ENCODE results near the gene NAA40.

The NAA40 gene

DNA sequence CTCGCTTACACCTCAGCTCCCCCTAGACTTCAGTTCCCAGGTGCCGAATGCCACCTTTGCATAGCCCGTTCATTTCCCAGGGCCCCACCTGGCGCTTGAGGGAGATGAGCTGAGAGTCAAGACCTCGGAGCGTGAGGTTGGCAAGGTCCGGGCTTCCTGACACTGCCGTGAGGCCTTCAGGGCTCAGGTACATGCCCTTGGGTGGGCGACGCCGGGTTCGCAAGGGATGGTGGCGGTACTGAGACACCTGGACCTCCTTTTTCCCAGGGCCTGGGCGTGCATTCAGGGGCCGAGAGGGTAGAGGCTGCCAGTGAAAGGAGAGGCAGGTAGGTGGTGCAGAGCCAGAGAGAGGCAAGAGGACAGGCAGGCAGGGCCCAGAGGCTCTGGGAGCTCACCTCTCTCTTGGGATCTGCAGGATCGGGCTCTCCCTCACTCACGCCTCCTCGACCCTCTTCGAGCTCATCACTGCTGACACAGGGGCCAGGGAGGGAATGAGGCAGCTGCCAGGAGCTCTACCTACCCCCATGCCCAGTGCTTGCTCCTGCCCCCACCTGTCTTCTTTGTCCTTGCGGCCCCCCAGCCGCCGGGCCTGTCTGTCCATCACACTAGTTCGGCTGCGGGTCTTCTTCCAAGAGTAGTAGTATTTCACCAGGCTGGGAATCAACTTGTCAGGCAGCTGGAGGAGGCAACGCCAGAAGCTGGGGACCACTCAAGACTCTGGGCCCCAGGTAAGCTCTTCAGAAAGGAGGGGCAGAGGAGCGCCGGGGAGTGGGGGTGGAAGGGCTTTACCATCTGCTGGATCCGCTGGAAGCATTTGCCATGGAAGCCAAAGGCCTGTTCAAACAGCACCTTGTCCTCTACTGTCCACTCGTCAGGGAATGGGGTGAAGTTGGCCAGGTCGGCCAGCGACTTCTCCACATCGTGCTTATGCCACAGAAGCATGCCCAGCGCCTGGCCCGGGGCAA, 24.7 kb upstream of the NAA40 start:
- DNase-seq = no peak

DNA sequence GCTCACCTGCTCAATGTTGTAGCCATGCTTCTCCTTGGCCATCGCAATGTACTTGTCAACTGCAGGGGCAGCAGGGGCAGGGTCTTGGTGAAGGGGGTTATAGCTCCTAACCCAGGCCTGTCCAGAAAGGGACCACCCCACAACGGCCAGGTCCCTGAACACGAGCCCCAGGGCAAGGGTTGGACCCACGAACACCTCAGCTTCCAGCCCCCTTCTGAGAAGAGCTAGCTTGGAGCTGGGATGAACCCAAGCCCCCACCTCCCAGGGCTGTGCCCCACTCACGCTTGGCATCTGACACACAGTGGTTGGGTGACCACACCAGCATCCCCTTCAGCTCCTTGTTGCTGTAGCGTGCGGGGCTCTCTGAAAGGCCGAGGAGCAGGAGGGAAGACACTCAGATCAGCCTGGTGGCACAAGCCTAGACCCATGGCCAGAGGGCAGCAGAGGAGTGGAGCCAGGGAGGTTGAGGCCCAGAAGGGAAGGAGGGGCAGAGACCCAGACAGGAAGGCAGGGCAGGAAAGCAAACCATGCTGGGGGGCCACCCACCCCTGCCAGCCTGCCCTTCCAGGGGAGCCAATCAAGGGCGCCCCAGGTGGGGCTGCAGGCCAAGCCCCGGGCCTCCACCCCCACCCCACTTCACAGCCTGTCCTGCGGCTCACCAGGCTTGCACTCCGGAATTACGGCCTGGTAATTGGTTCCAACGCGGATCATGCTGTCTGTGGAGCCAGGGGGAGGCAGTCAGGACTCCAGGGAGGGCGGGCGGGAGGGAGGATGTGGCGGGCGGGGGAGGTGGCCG, 23.7 kb upstream of the NAA40 start:
- DNase-seq = no peak

DNA sequence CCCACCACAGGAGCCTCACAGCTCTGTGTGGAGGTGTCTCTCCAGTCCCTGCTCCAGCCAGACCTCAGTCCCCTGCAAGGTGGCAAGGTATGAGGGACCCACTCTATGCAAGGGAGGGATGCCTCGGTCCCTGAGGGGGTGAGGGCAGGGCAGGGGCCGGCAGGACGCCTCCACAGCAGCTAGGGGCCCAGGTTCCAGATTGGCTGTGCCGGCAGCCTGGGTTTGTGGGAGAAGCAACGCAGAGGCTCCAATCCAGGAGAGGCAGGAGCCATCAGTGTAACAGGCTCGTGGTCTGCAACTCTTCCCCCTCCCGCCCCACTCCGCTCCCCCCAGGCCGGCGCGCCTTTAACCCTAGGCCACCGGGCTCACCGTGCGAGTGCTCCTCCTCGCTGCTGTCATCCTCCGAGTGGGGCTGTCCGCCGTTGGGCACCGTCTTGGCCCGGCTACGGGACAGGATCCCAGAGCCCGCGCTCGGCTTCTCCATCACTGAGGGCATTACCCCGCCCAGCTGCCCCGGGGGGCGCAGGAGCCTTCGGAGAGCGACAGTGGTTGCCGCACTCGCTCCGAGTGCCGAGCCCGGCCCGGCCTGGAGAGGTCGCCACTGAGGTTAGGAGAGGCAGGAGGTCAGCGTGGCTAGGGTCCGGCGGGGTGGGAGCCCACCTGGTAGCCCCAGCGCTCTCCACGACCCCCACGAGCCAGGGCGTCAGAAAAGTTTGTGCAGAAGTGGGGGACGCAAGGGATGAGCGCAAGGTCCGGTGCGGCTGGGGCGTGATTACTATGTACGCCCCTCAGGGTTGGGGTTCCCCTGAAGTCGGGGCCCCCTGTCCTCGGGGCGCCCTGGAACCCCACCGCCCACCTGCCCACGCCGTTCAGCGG, 22.6 kb upstream of the NAA40 start:
- DNase-seq = peak in 1 of 2 donors; percentile 30

DNA sequence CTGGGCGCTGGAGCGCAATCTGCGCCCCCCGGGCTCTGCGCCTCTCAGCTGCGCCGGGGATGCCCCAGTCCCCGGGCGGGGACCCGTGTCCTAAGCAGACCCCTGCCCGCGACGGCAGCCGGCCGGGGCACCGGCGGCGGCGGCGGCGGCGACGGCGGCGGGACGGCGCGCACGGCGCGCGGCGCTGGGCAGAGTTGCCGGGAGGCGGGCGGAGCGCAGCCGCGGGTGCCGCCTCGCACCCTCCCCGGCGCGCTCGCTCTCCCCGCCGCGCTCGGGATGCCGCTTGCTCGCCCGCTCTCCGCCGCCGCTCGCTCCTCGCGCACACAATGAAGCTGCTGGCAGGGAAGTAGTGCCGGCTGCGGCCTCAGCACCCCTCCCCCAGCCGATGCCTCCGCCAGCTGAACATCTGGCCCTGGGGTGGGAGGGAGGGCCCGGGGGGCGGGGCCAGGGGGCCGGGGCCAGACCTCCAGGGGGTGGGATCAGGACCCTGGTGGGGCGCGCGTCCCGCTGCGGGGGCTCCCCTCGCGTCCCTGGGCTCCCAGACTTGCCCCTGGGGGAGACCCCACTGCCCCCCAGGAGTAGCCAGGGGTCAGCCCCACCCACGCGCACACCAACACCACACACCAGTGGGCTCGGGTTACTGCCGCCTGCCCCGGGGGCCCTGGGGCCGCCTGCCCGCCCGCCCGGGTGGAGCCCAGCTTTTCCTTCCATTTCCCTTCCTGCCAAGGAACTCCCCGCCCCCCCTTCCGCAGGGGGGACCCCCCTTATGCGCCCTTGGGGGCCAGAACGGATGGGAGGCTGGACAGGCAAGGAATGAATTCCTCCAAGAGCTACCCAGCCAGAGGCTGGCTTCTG, 21.7 kb upstream of the NAA40 start, which contains the start of gene RCOR2:
Gene RCOR2 (minus strand): TSS at position 328 of the 855 bp plus-strand sequence. CDS start 708 bp downstream, outside the sequence.
- peak; percentile 68 to 74 for DNase-seq

DNA sequence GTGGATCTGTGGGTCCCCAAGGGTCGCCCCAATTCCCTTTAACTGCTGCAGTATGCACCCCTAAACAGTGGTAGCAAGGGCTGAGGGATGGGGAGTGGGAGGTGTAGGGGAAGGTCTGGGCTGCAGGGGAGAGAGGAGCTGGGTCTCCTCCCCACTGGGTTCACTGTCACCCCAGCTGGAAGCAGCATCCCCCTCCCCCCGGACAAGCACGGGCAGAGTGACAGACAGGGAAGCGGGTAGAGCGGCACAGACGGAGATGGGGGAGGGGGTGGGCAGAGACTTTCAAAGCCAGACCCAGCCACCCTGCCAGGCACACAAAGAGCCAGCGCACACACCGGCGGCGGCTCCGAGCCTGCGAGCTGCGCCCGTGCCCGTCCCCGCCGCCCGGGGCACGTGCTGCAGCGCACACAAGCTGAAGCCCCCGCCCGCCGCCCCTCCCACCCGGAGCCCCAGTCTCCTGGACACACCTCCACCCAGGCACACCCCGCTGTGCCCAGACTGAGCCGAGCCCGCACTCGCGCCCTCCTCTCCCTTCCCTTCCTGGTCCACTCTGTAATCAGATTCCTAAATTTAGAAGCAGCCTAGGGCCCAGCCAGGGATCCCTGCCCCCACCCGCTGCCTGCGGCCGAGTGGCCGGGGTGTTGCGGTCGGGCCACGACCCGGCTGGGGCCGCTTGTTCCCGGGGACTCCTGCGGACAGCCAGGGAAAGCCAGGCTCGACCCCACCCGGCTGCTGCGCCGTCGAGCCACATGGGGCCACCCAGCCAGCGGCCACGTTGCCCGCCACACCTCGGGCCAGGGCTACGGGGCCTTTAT, 20.9 kb upstream of the NAA40 start:
- DNase-seq = peak; percentile 19 to 44

DNA sequence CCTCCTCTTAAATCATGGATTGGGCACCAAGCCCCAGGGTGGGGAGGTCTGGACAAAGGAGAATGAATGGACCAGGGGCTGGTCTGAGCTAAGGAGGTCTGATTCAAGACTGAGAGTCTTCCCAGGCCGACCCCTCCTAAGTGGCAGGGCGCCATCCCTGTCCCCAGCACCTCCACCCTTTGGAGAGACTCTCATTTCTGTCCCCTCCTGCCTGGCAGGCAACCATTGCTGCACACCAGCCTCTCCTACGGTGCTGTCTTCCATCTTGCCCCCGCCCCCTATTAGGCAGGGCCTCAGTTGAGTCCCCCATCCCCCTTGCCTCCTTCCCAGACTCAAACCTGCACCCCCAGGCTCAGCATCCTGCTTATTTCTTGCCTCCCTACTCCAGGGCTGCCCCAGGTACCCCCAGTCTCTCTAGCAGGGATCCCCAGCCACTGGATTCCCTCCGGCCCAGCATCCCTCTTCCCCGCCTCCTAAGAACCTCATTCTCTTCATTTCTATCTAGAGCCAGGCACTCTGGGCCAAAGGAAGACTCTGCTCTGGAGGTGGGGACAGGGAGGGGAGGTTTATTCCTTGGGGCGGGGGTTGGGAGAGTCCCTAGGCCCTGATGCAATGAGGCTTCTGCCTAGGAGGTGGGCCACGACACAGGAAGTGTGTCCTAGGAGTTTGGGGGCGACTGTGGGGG, 20.2 kb upstream of the NAA40 start:
- DNase-seq = no peak

DNA sequence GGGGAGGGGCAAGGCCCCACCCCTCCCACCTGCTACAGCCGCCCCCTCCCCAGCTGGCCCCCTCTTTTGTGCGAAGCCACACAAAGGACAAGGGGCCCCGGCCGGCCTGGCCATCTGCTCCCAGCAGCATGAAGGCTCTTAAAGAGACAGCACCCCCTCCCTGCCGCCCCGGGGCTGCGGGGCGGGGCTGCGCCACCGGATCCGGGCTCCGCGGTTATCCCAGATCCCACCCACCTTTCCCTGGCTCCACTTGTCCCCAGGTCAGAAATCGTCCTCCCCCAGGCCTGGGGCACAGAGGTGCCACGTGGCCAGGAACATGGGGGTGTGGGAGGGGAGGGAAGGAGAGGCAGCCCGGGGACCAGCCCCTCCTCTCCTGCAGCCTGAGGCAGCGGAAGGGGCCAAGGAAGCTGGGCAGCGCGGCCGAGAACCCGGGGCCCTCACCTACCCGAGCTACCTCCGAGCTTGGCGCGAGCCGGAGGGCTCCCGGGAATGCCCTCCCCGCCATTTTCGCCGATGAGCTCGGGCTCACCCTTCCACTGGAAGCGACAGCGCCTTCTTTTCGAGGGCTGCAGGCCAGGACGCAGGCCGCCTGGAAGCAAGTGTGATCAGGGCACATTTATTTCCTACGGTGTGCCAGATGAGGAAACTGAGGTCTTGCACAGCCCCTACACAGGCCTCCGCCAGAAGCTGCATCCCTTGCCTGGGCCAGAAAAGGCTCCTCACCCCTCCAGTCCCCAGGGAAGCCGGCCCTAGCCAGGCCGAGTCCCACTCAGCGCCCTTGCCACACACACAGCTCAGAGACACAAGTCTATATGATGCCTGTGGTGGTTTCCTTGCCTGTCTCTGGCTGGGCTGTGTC, 19.3 kb upstream of the NAA40 start:
- no peak for DNase-seq

DNA sequence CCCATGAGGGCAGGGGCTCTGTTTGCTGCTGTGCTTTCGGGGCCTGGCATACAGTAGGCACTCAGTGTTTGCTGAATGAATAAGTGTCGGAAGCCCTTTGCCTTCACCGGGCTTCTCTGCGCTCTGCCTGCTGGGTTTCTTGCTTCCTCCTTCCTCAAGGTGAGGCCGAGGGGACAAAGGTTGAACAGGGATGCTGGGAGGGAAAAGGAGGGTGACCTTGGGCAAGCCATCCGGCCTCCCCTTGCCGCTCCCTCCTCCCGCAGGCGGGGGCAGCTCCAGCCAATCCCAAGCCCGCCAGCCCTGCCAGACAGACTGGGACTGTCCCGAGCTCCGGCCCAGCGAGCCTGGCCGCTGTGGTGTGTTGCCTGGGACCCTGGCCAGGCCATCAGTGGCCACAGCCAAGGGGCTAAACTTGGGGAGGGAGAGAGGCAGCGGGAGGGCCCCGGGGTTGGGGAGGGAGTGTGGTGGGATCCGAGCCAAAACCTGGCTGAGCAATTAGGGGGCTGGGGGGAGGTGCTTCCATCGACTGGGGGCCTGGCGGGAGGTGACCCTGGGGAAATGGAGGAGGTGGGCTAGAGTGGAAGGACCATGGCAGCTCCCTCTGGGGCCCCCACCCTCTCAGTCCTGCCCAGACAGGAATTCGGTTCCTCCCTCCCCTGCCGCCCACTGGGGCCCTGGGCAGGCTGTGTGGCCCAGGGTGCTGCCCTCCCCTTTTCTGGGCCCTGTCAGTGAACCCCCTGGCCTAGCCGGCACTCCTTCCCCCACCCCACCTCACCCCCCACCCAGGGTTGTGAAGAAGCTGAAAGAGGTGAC, 18.5 kb upstream of the NAA40 start:
- DNase-seq = no peak

DNA sequence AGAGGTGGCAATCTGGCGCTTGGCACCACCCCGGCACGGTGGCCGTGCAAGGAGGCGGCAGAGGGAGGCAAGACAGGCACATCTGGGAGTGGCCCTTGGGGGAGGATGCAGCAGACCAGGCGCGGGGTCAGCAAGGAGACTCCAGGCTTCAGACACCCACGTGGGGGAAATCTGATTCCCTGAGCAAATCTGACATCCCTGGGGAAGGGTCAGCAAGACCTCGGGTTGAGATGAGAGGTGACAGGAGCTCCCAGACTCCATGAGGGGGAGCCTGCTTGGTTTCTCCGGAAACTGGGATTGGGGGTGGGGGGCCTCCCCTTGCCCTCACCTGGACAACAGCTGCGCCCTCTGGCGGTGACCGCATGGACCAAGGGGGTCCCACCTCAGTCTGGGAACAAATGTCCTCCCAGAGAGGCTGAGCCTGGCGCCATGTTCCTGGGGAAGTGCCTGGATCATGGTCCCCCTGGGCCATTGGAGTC, 17.8 kb upstream of the NAA40 start:
- peak in 1 of 2 donors; percentile 36 for DNase-seq

DNA sequence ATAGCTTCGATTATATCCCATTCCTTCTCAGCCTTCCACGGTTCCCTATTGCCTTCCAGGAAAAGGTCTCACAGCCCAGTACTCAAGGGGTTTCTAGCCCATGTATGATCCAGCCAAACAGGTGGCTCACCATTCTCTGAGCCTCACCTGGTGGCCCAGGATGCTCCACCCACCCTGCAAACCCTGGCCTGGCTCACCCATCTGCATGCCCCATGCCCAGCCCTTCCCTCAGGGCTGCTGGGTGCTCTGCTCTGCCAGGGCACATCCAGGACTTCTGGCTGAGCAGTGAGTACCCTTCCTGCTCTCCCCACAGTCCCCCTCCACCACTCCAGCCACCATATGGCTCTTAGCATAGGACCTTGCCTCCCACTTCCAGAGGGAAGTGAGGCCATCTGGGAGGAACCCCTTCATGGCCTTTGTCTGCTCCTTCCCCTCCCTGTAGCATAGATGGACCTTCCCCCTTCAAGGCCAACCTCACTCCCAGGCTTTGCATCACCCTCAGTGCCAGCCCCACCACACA, 16.1 kb upstream of the NAA40 start:
- DNase-seq = no peak

DNA sequence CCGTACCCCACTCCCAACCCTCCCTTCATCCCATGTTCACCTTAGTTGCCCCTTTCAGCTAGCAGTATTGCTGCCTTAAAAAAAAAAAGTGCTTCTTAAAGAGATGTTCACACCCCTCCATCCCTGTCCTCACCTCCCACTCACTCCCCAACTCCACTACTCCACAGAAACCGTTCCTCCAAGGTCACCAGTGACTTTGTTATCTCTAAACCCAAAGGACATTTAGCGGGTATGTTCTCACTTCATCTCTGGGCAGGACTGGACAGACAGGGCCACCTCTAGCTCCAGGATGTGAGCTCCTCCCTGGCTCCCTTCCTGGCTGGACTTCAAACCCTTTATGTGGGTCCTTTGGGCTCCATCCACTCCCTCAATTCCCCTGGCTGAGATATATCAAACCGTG, 15.5 kb upstream of the NAA40 start:
- DNase-seq = no peak

DNA sequence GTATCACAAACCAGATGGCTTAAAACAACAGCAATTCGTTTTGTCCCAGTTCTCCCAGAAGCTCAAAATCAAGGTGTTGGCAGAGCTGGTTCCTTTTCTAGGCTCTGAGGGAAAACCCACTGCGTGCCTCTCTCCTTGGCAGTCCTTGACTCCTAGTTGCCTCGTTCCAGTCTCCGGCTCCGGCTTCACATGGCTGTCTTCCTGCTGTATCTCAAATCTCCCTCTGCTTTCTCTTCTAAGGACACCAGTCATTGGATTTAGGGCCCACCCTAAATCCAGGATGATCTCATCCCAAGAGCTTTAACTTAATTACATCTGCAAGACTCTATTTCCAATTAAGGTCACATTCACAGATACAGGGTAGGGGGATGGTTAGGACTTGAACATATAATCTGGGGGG, 9.2 kb upstream of the NAA40 start:
- no peak for DNase-seq

DNA sequence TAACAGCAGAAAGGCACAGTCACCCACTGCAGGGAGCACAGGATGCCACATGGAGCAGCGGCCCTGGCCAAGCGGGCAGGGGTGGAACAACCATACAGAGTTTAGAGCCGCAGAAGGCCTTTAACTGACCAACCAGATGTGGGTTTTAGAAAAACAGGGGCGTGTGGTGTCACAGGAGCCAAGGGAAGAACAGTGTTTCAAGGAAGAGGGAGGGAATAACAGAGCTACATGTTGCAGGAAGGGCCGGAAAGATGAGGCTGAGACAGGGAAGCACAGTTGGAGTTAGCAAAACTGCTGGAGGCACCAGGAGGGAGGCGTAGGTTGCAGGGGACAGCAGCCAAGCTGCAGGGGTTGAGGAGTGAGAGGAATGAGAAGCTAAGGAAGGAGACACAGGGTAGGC, 7.8 kb upstream of the NAA40 start:
- no peak for DNase-seq

DNA sequence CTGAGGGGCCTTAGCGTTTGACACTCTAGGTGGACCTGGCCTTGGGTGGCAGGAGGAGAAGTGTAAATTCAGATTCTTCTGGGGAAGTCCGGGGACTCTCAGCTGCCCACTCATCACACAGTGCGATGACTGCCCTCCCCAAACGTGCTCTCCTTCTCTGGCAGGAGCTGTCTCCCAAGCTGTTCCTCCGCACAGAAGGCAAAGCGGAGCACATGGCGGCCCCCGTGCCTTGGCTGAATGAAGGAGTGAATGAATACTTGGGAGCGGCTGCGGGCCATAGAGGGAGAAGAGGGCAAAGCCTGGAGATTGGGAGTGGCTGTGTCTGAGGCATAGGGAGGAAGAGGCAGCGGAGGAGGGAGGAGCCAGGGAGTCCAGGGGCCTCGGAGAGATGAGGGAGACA, 6.9 kb upstream of the NAA40 start:
- DNase-seq = no peak

DNA sequence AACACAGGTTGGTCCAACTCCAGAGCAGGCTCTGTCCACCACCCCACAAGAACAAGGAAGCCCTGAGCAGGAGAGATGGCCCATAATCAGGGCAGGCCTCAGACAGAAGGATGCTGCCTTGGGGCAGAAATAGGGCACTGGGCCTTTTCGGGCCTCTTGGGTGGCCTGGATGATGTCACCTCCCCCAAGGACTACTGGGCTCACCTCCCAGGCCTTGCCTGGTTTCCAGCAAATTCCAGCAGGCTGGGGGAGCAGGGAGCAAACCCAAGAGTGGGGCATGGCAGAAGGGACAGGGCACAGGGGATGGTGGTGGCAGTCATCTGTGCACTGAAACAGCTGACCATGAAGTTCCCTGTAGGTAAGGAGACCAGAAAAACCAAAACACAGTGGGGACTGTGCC, 5.3 kb upstream of the NAA40 start:
- DNase-seq = no peak

DNA sequence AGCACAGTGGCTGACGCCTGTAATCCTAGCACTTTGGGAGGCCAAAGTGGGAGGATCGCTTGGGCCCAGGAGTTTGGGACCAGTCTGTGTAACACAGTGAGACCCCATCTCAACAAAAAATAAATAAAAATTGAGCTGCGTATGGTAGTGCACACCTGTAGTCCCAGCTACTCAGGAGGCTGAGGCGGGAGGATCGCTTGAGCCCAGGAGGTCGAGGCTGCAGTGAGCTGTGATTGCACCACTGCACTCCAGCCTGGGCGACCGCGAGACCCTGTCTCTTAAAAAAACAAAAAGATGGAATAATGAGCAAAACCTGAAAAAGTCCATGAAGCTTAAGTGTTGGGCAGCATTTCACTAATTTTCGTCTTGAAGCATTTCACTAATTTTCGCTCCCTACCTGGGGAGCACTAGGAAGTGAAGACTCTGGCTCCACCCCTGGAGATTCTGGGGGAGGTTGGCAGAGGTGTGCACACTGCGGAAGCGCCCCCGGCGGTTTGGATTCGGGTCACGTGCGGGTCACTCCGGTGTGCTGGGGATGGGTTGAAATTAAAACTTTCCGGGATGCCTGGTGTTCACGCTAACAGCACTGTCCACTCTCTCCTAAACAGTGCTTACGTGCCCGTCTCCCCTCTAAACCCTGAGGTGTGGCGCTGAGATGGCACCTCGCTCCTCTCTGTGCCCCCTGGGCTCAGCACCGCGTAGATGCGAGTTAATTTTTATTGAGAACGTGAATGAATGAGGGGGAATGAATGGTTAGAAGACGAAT, 906 bp upstream of the NAA40 start:
- no peak for DNase-seq

DNA sequence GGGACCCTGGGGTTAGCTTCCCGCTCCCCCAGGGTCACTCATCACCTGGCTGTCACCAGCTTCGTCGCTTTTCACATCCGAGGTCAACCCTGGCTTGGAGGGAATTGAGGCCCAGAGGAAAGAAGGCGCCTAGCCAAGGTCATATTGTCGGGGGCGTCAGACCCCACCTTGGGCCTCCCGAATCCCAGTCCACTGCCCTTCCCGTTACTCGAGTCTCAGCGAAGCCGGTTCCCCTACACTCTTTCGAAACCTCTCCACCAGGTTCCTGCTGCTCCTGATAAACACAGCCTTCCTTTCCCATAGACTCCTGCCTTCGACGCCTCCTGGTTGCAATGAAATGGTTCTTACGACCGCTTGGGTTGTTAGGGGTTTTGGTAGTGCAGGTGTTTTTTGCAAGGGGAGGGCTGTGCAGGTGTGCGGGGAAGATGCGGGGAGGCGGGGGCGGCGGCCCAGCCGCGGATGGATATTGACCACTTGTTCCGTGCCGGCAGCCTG, 642 bp downstream of the NAA40 start:
- DNase-seq = no peak

All from CD4-positive, alpha-beta T cell treated with Interferon alpha-2 for 1 hour (primary cell).